Stimulated activated CD4-positive, alpha-beta T cell treated with anti-CD3 and anti-CD28 coated beads, Interleukin-2, amount 100 ng/mL, for 48 hours (primary cell): ENCODE data around the gene NKAIN2.
"Not testable (repeated sequence)": the region's sequence is repeated elsewhere in the genome, so short reads cannot be mapped to it uniquely, and the experiment has no call there.

Experiments used
- DNase-seq, 2 donors: peaks; one replicate each; pipeline ENCODE4 v3.0.0-alpha.2; 2020

The NKAIN2 gene

DNA sequence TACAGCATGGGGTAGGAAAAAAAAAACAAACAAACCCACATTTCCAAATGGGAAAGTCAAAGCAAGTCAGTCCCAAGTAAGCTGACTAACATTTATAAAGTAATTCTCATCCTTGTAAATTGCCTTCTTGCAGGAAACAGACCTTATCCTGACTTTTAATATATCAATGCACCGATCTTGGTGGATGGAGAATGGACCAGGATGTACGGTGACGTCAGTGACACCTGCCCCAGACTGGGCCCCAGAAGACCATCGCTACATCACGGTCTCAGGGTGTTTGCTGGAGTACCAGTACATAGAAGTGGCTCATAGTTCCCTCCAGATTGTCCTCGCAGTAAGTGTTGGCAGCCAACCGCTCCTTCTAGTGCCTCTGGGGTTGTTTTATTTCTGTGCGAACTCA lies 854.4 kb downstream of the NKAIN2 start:
- no peak for DNase-seq

DNA sequence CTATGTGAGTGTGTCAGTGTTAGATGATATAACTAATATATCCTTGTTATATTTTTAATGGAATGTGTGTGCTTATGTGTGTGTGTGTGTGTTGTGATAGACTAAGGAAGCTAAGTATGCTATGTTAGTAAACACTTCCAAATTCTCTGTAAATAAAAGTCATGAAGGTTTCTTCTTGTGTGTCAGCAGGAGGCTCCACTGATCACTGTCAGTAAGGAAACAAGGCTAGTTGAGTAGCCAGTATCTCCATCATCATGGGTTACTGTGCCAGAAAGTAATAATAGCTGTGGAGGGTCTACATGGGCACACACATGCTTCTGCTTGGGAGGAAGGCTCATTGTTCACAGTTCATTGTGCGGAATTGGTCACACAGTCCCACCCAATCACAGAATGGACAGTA lies 855.8 kb downstream of the NKAIN2 start:
- DNase-seq = no peak

DNA sequence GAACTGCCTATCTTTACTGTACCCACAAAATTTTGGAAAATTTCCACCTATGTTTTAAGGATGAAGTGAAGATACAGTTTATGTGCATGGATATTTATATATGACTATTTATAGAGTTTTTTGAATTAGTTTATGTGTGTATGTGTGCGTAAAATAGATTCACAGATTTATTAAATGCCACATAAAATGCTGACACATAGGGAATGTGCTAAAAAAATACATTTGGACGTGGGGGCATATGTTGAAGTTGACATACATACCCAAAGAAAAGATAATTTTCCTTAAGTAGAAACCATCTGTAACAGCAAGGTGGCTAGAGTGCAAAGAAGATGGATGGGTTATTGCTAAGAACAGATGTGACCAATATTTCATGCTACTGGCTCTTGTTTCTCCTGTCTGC lies 856.5 kb downstream of the NKAIN2 start:
- no peak for DNase-seq

DNA sequence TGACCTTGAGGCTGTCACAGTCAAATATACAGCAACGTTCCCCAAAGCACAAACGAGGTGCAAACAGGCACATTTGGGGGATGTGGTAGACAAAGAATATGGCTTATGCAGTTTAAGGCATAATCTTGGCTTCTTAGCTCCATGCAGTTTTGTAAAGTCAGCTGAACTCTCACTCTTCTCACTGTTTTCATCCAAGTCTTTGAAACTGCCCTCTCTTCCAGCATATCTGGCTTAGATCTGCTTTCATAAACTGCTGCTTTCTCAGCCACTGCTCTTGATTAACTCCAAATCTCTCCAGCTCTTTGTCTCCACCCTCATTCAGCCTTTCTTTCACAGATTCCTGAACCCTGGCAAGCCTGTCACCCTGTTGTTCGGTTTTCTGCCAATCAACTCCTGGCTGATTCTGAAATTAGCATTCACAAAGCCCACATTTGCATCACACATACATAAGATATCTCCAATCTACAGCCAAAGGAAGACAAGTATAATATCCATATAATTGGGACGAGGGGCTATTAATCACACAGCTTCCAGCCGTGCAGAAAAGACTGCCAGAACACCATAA lies 857.5 kb downstream of the NKAIN2 start:
- DNase-seq = no peak

GRCh38 chr6:124668028-124668427 lies 864.4 kb downstream of the NKAIN2 start:
- DNase-seq = no peak

- no peak for DNase-seq
Measured at GRCh38 chr6:124669713-124670480, 866.2 kb downstream of the NKAIN2 start.

GRCh38 chr6:124670801-124671200 lies 867.1 kb downstream of the NKAIN2 start:
- no peak for DNase-seq

- DNase-seq = no peak
Measured at GRCh38 chr6:124671324-124671723, 867.7 kb downstream of the NKAIN2 start.

- DNase-seq = no peak
Measured at GRCh38 chr6:124674042-124674441, 870.4 kb downstream of the NKAIN2 start.

DNA sequence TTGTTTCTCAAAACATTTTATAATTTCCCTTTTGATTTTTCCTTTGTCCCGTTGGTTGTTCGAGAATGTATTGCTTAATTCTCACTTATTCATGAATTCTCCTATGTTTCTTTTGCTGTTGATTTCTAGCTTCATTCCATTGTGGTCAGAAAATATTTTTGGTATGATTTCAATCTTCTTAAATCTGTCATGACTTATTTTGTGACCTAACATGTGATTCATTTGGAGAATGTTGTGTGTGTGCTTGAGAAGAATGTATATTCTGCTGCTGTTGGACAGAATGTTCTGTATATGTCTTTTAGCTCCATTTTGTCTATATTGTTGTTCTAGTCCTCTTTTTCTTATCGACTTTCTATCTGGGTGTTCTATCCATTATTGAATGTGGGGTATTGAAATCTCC lies 872.4 kb downstream of the NKAIN2 start:
- DNase-seq = no peak

DNA sequence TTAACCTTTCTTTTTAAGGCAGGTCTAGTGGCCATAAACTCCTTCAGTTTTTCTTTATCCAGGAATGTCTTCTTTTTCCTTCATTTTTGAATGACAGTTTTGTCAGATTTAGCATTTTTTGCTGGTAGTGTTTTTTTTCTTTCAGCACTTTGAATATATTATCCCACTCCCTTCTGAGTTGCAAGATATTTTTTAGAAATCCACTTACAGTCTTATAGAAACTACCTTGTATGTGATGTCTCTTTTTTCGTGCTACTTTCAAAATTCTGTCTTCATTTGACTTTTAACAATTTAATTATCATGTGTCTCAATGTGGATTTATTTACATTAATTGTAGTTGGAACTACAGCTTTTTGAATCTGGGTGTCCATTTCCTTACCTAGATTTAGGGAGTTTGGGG lies 874.2 kb downstream of the NKAIN2 start:
- no peak for DNase-seq

- no peak for DNase-seq
Measured at GRCh38 chr6:124679387-124679786, 875.7 kb downstream of the NKAIN2 start.

- no peak for DNase-seq
Measured at GRCh38 chr6:124682751-124683150, 879.1 kb downstream of the NKAIN2 start.

GRCh38 chr6:124683507-124683906 lies 879.8 kb downstream of the NKAIN2 start:
- no peak for DNase-seq

DNA sequence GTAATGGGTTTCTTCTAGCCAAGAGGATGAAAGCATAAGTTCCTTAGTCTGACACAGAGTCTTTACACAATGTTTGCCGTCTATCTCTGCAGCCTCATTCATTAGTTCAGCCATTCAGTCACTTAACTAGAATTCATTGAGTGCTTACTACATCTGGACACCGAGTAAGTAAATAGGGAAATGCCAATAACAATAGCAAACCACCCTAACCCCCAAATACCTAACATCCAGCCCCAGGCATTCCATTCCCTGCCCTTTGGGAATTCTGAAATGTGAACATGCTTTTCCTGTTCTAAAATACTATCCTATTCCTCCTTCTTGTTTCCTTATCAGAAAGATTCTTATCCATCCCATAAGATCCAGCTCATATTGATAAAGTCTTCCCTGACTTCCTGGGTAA lies 881.0 kb downstream of the NKAIN2 start:
- DNase-seq = no peak

DNA sequence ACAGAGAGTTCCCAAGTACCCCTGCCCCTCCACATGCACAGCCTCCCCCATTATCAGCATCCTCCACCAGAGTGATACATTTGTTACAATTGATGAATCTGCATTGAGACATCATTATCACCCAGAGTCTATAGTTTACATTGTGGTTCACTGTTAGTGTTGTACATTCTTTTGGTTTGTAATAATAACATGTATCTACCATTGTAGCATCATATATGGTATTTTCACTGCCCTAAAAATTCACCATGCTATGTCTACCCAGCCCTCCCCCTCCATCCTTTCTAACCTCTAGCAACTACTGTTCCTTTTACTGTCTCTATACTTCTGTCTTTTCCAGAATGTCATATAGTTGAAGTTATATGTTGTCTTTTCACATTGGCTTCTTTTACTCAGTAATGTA lies 884.7 kb downstream of the NKAIN2 start:
- no peak for DNase-seq

- DNase-seq = no peak
Measured at GRCh38 chr6:124694139-124694705, 890.6 kb downstream of the NKAIN2 start.

GRCh38 chr6:124699038-124699437 lies 895.4 kb downstream of the NKAIN2 start:
- DNase-seq = no peak

DNA sequence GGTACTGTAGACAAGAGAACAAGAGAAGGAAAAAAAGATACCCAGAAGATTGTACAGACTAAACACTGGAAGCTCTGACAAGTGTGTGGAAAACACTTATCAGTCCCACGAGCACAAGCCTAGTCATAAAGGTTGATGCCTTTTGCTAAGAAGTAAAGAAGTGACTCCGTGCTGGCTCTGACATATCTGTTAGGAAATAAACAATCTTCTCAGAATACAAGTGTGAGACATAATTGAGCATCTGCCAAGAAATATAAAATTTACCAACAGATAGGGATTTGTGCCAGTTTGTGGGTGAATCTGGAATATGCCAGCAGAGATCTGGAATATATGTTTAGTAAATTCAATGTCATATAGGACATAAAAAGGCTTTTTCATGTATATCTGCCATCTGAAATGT lies 899.9 kb downstream of the NKAIN2 start:
- no peak for DNase-seq

GRCh38 chr6:124712532-124712931 lies 908.9 kb downstream of the NKAIN2 start:
- DNase-seq = not testable (repeated sequence)

GRCh38 chr6:124714728-124715127 lies 911.1 kb downstream of the NKAIN2 start:
- DNase-seq = no peak

DNA sequence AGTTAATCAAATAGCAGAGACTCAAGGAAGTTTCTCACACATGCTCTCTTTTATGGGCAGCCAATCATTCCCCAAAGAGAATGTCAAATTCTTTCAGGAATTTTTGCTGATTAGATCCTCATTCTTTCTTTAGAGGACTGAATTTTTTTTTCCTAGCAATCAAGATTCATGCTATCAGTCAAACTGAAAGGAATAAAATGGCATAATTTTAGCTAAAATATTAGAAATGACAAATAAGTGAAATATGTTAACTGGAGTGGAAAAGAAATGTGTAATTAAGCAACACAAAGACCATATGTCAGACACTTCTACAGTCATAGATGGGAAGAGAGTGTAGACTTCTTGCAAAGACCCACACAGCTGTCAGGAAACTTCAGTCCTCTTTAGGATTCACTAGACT lies 916.2 kb downstream of the NKAIN2 start:
- no peak for DNase-seq

GRCh38 chr6:124721331-124721730 lies 917.7 kb downstream of the NKAIN2 start:
- DNase-seq = no peak

DNA sequence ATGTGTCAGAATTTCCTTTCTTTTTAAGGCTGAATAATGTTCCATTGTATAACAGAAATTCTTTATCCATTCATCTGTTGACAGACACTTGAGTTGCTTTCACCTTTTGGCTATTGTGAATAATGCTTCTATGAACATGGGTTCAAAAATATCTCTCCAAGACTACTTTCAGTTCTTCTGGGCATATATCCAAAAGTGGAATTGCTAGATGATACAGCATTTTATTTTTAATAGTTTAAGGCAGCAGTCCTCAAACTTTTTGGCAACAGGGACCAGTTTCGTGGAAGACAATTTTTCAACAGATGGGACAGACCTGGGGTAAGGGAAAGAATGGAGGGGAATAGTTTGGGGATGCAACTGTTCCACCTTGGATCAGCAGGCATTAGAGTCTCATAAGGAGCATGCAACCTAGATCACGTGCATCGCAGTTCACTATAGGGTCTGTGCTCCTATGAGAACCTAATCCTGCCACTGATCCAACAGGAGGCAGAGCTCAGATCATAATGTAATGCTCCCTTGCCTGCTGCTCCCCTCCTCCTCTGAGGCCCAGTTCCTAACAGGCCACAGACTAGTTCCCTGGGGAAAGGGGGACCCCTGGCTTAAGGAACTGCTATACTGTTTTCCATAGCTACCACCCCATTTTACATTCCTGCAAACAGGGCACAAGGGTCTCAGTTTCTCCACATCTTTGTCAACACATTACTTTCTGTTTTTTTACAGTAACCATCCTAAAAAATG lies 918.6 kb downstream of the NKAIN2 start:
- DNase-seq = no peak
